GM19455 (cell line): Measurements from ENCODE around the gene UQCC2.

Source experiments
- ATAC-seq: cut with Tn5 transposase; IDR thresholded peaks from one replicate; pipeline ENCODE4 v1.9.1; 2021; ENCODE audit not compliant: unreplicated experiment

Gene UQCC2

DNA sequence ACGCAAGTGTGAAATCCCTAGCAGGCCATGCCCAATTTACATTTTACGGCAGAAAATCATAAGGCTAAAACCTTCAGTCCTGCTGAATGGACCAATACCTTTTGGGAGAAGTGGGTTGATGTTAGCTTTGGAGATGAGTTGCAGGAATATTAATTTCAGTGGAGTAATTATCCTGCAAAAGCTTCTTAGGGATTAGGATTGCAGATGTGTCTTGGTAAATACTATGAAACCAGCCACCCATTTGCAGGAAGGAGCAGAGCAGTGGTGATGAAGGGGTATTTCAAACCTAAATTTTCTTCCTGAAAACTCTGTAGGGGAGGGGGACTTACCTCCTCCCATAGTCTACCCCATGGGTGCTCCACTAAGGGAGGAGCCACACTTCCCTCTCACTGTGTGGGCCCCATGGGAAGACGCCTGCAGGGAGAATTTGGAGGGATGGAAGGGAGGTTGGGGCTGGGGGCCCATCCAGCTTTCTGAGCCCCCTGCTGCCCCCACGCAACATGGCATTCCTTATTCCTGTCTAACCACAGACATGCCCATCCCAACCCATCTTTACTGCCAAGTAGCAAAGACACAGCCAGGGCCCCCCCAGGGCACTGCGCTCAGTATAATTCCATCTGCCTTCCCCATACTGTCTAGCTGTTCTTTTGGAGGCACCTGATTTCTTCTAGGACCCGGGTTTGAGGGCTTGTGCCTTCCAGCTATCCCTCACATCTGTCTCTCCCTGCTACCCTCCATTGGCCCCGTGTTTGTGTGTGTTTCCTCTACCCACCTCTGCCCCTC lies 14.6 kb upstream of the UQCC2 start:
- no peak for ATAC-seq

DNA sequence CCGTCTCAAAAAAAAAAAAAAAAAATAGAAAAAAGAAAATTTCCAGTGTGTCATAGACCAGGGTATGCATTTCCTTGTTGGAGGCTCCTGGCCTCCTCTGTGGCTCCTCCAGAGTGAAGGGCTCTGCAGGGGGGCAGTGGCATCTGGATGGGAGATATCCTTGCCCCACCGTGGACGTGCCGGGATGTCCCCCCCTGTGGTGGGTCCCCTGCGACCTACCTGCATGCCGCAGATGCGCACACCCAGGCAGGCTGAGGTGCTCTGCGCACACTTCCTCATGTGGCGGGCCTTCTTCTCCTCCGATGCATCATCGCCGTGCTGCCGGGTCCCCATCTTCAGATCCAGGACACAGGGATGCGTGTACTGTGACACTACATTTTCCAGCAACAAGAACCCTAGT lies 13.7 kb upstream of the UQCC2 start:
- no peak for ATAC-seq

DNA sequence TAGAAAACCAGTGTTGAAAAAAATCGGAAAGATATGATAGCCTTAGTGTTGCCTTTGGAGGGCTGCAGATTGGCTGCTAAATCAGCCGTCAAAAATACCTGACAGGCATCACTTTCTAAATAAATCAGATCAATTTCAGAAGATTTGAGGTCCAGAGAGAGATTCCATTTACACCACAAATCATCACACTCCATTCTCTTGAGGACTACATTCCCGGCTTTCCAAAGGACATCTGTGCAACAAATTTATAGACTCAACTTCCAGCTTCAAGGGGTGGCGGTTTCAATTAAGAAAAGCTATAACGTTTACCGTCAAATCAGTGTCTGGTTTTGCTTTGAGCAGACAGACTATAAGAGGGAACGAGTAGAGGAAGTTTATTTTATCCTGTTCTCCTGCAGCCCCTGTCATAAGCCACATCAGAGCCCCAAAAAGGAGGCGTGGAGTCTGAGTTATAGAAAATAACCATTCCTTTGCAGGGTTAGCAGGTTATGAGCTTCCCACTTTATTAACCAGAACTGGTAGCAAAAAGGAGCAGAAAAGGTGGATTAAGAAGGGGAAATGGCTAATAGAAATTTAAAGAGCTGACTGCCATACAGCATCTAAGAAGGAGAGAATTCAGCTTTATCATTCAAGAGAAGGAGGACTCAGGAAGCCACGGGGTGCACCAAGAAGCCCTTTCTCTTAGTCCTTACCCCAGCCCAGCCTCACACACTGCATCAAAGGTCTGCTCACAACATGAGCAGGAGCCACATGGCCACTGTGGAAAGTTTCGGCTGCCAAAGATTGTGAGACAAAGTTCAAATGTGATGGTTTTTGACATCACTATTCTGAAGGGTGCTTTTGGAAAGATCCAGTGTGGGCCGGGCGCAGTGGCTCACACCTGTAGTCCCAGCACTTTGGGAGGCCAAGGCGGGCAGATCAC lies 12.9 kb upstream of the UQCC2 start:
- ATAC-seq = no peak

DNA sequence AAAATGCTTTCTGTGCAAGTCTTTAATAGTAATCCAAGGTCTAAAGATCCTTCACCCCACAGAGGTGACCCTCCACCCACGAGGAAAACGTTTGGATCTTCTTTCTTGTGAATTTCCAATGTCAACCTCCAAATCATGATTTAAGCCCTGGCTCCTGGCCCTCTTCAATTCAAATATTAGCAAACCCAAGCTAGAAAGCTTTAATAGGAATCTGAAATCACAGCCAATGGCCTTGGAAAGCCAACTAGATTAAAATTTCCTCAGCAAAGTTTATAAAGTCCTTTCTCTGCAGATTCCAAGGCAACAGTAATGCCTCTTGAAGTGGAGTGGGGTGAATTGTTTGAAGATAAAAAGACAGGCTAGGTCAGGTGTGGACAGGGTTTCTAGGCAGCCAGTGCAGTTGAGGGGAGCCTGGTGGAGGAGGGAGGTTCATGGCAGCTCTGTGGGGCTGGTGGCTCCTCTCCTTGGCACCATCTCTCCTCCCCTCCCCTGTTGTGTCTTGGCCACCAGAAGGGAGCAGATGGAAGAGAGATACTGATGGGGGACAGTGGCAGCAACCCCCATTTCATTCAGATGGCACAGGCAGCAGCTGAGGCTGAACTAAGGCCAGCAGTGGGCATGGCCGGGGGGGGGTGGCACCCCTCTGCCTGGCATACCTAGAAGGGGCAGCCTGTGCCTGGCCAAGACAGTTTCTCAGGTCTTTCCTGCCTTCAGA lies 12.0 kb upstream of the UQCC2 start:
- ATAC-seq = no peak

DNA sequence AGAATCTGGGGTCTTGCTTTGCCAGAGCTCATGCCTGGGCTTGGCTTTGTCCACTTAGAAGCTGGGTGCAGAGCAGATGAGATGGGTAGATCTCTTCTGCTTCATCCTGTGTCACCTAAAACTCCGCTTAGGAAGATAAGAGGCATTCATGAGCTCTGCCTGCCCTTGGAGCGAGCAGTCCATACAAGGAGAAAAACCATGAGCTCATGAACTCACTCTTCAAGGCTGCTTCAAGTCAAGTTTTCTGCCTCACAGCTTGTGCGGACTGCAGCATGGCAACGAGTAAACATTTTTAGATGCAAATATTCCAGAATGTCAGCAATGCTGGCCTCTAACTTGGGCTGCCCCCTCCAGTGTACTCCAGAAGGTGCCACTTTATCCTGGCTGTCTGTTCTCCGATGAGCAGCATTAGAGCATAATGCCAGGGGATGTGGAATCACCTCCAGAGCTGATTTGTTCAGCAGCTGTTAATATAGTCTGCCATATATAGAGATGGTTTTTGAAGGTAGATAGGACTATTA lies 10.7 kb upstream of the UQCC2 start:
- no peak for ATAC-seq

DNA sequence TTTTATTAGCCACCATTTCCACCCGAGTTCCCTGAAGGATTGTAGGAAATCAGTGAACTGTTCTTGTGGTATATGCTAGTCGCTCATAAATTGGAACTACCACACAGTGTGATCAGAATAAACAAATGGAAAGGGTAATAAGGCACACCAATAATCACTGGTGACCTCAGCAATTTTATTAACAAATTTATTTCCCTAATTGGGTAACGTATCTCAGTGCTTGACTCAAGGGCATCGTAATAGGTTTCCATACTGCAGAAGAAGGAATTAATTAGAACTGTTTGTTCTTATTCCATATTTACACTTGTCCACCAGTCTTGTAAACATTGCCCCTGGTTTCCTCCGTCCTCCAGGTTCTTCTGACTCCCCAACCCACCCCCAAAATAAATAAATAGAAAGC lies 10.0 kb upstream of the UQCC2 start:
- no peak for ATAC-seq

DNA sequence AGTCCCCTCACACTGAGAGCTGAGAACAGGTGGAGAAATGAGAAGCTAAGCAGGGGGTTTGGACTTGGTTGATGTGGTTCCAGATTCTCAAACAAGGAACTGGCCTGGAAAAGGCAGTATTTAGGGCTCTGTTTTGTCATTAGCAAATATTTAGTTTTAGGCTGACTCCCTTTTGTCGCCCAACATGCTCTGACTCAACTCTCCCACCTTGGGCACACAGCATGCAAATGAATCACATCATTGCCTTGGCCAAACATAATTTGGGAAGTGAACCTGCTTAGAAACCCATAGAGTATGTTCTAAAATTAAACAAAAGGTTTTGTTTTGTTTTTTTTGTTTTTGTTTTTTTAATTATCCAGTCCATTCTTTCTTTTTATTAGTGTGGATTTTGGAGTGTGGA lies 9.5 kb upstream of the UQCC2 start:
- no peak for ATAC-seq

DNA sequence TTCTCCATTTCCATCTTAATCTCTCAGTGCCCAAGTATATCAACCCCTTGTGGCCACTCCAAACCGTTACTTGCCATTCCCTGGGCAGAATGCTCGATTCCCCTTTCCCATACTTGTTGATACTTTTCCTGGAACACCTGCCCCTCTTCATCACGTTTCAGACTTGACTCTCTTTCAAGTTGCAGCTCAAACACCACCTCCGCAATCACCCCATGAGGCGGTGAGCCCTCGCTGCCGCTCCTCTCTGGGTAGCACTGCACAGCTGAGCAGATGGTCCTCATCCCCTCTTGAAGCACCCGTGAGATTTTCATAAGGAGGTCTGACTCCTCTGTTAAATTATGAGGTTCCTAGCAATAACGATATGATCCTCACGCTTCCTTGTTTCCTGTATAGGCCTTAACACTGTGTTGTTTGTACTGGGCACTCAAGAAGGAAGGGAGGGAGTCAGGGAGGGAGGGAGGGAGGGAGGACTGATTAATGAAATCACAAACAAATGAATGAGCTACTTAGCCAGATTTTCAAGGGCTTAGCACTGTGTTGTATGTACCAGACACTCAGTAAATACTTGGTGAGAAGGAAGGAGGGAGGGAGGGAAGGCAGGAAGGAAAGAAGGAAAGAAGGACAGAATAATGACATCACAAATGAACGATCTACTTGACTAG lies 8.0 kb upstream of the UQCC2 start:
- ATAC-seq = no peak

DNA sequence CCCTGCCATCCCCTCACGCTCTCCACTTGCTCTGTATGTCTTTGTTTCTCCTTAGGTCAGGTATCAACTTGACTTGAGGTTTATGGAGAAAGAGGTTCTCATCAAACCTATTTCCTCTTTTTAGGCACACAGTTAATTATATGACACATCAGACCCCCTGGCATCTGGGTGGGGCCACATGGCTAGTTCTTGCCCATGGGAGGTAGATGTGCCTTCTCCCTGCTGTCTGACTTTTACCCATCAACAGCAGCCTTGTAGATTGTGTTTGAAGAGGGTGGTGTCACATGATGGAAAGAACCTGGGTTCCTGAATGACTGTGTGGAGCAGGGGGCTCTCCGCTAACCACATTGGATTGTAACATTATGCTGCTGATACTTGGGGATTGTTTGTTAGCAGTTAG lies 7.2 kb upstream of the UQCC2 start:
- ATAC-seq = no peak

DNA sequence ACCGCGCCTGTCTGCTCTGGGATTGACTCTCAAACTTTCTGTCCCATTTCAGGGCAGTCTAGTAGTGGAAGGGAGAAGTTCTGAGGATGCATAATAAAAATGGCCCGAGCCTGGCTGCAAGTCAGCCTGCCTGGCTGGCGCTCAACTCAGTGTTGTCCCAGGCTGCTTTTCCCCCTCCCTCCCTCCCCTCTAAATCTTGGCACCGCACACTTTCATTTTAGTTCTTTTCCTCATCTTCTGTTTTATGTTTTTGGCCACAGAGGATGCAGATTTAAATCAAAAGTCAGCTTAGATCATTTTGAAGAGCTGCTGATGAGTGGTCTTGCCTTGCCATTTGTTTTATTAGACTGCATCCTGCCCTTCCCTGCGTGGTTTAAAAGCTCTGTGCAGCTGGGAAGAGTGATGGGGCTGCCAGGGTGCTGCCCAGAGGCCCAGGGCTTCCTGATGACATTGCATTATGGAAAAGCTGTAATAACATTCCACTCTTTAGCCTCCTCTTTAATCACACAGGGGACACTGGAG lies 6.5 kb upstream of the UQCC2 start:
- ATAC-seq = no peak

DNA sequence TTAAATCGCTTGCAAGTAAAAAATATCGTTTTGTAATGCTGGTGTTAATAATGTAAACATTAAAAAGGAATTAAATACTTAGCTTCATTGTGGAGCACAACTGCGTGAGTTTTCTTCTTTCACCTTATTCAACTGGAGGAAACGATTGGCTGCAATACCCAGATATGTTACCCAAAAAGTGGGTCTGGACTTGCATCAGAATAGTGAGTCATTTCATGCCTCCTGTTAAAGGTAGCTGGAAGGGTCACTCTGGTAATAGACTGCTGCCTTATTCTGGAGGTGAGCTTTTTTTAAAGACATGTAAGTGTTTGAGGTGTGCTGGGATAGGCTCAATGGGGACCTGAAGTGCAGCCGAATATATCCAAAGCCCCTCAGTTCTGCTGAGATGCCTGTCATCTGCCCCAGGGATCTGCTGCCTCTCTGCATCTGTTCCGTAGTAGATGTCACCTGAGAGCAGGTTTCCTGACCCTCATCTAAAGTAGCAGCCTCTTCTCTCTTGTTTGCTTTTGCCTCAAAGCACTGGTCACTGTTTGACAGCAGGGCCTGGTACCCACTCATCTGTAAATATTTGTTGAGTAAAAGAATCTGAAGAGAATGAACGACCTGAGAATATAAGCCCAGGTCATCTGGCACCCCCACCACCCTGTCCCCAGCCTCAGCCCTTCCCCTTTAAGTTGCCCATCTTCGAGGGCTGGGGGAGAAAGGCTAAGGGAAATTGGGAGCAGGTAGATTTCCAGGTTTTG lies 5.6 kb upstream of the UQCC2 start:
- no peak for ATAC-seq

DNA sequence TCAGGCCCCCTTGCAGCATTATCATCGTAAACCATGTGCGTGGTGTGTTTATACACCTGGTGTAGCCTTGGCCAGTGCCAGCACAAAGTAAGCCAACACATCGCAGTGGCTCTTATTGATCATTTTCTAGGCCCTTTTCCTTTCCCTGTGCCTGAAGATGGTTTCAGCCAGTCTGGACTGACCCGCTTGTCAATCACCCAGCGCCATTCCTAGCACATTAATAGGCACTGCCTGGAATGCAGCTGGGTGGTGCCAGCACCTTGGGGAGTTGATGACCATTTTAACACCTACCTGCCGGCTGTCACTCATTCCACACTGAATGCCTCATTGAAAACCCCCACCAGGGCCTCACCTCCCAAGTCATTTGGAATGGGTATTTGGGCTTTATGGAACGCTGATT lies 4.9 kb upstream of the UQCC2 start:
- no peak for ATAC-seq

DNA sequence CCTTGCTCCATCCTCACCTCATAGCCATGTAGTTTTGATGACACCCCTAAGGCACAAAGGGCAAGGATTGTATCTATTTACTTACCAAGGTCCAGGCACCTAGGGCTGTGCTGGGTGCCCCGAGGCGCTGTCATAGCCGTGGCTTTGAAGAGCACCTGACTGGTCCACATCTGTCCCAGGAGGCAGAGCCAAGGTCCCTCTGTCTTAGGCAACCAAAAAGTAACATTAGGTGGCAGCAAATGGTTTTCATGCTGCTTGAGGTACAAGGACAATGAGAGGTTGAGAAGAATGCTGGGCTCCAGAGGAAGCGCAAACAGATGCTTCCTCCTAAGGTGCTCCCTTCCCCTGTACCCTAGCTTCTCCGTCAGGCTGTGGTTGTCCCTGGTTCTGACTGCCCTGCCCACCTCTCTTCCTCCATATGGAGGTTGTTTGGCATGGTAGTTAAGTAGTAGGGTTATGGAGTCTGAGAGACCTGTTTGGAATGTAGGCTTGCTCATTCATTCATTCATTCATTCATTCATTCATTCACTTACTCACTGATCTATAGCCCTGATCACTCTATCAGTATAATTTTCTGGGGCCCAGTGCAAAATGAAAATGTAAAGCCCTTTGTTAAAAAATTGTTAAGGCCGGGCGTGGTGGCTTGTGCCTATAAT lies 3.0 kb upstream of the UQCC2 start:
- no peak for ATAC-seq

DNA sequence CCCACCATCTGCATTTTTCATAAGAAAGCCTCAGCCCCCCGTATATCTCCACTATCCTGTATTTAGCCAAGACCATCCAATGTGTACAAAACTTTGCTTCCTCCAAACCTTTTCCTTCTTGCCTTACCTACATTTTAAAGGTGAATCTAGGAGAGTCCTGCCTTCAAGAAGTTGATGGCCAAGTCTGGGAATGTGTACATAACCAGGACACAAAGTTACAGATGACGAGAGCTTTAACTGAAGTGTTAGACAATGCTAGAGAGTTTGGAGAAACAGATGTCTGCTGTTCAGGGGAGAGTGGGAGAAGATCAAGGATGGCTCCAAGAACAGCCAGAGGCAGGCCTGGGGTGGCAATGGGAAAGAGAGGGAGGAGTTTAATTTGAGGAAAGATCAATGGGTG lies 2.3 kb upstream of the UQCC2 start:
- ATAC-seq = no peak

DNA sequence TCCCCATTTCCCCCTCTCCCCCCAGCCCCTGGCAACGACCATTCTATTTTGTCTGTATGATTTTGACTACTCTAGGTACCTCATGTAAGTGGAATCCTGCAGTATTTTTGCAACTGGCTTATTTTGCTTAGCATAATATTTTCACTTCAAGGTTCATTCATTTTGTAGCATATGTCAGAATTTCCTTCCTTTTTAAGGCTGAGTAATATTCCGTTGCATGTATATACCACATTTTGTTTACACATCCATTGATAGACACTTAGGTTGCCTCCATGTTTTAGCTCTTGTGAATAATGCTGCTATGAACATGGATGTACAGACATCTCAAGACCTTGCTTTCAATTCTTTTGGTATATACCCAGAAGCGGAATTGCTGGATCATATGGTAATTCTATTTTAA lies 1.4 kb upstream of the UQCC2 start:
- ATAC-seq = no peak

DNA sequence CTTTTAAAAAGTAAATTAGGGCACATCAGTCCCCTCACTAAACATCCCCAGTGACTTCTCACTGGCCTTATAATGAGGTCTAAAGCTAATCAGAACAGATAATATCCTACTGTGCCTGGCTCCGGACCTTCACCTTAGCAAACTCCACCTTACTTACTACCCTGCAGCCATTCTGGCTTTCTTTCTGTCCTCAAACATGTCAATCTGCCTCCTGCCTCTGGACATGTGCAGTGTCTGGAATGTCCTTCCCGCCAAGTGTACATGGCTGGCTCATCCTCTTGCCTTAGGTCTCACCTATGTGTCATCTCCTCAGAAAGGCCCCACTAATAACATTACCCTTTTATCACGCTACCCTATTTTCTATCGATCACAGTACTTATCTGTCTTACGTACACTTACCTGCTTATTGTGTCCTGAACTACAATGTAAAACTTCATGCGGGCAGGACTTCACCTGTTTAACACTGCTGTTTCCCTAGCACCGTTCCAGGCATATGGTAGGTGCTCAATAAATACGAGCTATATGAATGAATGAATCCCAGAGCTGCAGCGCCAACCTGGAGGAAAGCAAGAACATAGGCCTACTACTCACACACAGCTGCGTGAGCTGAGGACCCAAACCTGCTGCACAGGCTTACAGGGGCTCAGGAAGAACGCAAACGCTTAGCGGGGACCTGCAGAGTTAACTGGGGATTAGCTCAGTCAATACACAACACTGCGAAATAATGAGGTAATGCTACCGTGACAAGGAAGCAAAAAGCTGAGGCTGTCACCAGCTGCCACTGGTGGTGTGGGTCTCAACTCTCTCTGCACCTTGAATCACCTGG lies 991 bp downstream of the UQCC2 start:
- ATAC-seq = no peak

DNA sequence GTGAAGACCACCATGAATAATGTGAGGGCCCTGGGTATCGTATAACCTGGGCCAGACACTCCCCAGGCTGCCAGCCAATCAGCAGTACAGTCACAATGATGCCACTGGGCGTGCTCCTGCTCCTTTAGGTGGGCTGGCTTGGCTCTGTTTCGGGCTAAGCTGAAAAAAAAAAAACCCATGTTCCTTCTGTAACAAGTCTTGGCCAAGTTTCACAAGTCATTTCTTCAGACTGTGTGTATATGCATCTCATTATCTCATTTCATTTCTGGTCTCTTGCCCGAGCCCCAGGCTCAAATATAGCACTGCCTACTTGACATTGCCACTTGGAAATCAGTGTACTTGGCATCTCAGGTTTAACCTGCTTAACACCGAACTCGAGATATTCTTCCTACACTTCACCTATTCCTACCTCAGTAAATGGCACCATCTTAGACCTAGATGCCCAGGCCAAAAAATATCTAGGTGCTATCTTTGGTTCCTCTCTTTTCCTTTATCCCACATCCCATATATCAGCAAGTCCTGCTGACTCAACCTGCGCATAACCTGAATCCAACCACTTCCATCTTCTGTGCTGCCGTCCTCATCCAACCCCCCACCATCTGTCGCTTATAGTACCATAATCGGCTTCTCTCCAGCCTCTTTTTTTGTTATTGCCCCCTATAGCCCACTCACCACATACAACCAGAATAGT lies 1.8 kb downstream of the UQCC2 start:
- ATAC-seq = no peak
